Heart left ventricle (tissue), 16 donors: ENCODE data around the gene BDH1. TPM values are rescaled to one million over a fixed set of nuclear protein-coding genes. Genes with fewer than 3 reads are reported as not detected.

Source experiments
- ATAC-seq, 4 donors: fragments of 200-7000 bp; cut with Tn5 transposase; one replicate each; pipeline ENCODE4 v1.9.1; 2020 to 2022; ENCODE audit warnings: moderate library complexity in 4 of 4, mild to moderate bottlenecking in 3 of 4, moderate number of reproducible peaks in 1 of 4
- DNase-seq, 5 donors: peaks; one replicate each; pipeline ENCODE4 v3.0.0-alpha.2; 2020
- H3K27ac ChIP-seq, 12 donors: fragments of 200-600 bp; sonication (generic) in 4 of 12; one replicate each; pipeline versions ENCODE4 v1.5.0 to v1.8.0; 2016 to 2022; ENCODE audit warnings: mild to moderate bottlenecking in 2 of 12
- H3K27me3 ChIP-seq, 9 donors: fragments of 200-600 bp; sonication (generic) in 2 of 9; one replicate each; pipeline versions ENCODE4 v1.5.1 to v1.8.0; 2016 to 2022; ENCODE audit warnings: mild to moderate bottlenecking in 3 of 9
- H3K36me3 ChIP-seq, 9 donors: fragments of 200-600 bp; sonication (generic) in 2 of 9; one replicate each; pipeline versions ENCODE4 v1.5.0 to v1.8.0; 2018 to 2022; ENCODE audit warnings: mild to moderate bottlenecking in 2 of 9
- H3K4me1 ChIP-seq, 12 donors: fragments of 200-600 bp; sonication (generic) in 4 of 12; one replicate each; pipeline versions ENCODE4 v1.5.0 to v1.8.0; 2016 to 2022; ENCODE audit warnings: mild to moderate bottlenecking in 3 of 12
- H3K4me3 ChIP-seq, 12 donors: fragments of 200-600 bp; sonication (generic) in 4 of 12; one replicate each; pipeline versions ENCODE4 v1.5.0 to v1.8.0; 2017 to 2022; ENCODE audit warnings: mild to moderate bottlenecking in 9 of 12, moderate library complexity in 4 of 12
- H3K9me3 ChIP-seq, 12 donors: fragments of 200-600 bp; sonication (generic) in 4 of 12; one replicate each; pipeline versions ENCODE4 v1.5.0 to v1.8.0; 2016 to 2022; ENCODE audit warnings: mild to moderate bottlenecking in 1 of 12
- CTCF ChIP-seq, 12 donors: fragments of 200-600 bp; sonication (generic) in 4 of 12; IDR thresholded peaks; one replicate each; pipeline versions ENCODE4 v1.5.0 to v1.8.0; 2018 to 2022; ENCODE audit warnings: antibody characterized with exemption in 12 of 12, mild to moderate bottlenecking in 5 of 12
- POLR2A ChIP-seq, 2 donors: fragments of 450-650 bp; IDR thresholded peaks; one replicate each; pipeline ENCODE4 v1.6.1; 2017; ENCODE audit warnings: antibody characterized with exemption in 2 of 2, mild to moderate bottlenecking in 2 of 2, moderate library complexity in 2 of 2
- WGBS, 4 donors: extraction: QIAGEN DNeasy Blood & Tissue Kit in 2 of 4; methylation state at CpG; one replicate each; pipeline versions ENCODE4 v1.1.5 to v1.1.7; 2013 to 2018; 5-methylcytosine and 5-hydroxymethylcytosine counted together
- intact Hi-C, 10 donors: fragments of 100-400 bp; cut with DNase I; formaldehyde crosslinking; loops; one replicate each; pipeline versions ENCODE4 v1.11.1 to v1.14.2; 2022
- polyA plus RNA-seq, 2 donors: library from polyadenylated mRNA; stranded (reverse); fragments of 200-250 nt; gene quantifications; one replicate each; pipeline ENCODE4 v1.2.3, GENCODE V29; 2013
- total RNA-seq, 9 donors: library from RNA; depleted of rRNA in 2 of 9; stranded (reverse); fragments of >200 nt in 2 of 9; fragmentation: NEBNext Ultra II Directional in 3 of 9; extraction: Animal tissue kit (Norgen Biotek cat#: 25700) in 3 of 9; gene quantifications; one replicate each; pipeline versions ENCODE4 v1.1.0 to v1.2.4, GENCODE V29; 2016 to 2023
- donor health status: ischemic (EF 13 %, LVEDD 7.1; RV severe dilation, severe dysfunction).
- donor health status: healthy with polysubstance abuse.
- donor health status: DM: no; HTN: yes; CAD: no.
- donor health status: DM: no; HTN: no; CAD: no.
- donor health status: ischemic (EF 25% LVEDD 6.9; RV normal size, moderate dysfunction).
- donor health status: ischemic (EF 25% LVEDD 5.7; RV mildly dilated, moderate dysfunction).
- donor health status: healthy.
- donor health status: DM: yes; HTN: yes; CAD: no.
- donor health status: ischemic (EF 35%, LVEDD 5.7; RV mildly dilated, moderate dysfunction).
- donor health status: nonischemic (EF 11% LVEDD 7.7; RV severe dilation, severe dysfunction).
- donor health status: DM: yes; HTN: yes; CAD: no.
- donor health status: PGD.
- donor health status: ischemic (EF 29% LVEDD 5.4; RV normal size, mild dysfunction).
- donor health status: nonischemic (EF 23%, LVEDD 6.1; RV moderate dilation, normal function).

The BDH1 gene
- total and polyA plus RNA-seq, 11 donors, result 19.5 to 114 (median 72.3) TPM

GRCh38 chr3:197539651-197540051, 16.1 kb downstream of the BDH1 start:
- no peak overlapping the region for H3K27ac ChIP-seq
- DNase-seq, result no peak
- H3K9me3 ChIP-seq, result no peaks in the 10 kb centered on the region
- ATAC-seq, result no peak
- peaks cover 0 to 17% (median 8%) of the 10 kb centered on the region in 12 donors for H3K4me1 ChIP-seq
- 80 to 92% (median 89%) methylated on average over 6 of the region's 6 CpGs for WGBS, 4 donors
- H3K4me3 ChIP-seq, result no peak overlapping the region
- intact Hi-C loops, result no loop called here
- no peaks in the 10 kb centered on the region for H3K27me3 ChIP-seq
- no peak for TF ChIP-seq CTCF (IDR thresholded peaks at IDR 0.05)
- TF ChIP-seq POLR2A (IDR thresholded peaks at IDR 0.05), result no peak
- H3K36me3 ChIP-seq, result peaks cover 0 to 11% (median 0%) of the 10 kb centered on the region in 9 donors

- intact Hi-C loops, result no loop called here
- WGBS, 4 donors, result 74 to 82% (median 77%) methylated on average over 6 of the region's 6 CpGs
Observed at GRCh38 chr3:197533927-197534725, 21.6 kb downstream of the BDH1 start.

GRCh38 chr3:197533396-197533795, 22.4 kb downstream of the BDH1 start:
- intact Hi-C loops, result no loop called here
- no peaks in the 10 kb centered on the region for H3K9me3 ChIP-seq
- H3K27ac ChIP-seq, result no peak overlapping the region
- no peaks in the 10 kb centered on the region for H3K4me1 ChIP-seq
- peaks cover 0 to 30% (median 3%) of the 10 kb centered on the region in 9 donors for H3K36me3 ChIP-seq
- ATAC-seq (no peak), DNase-seq (no peak)
- no peak overlapping the region for H3K4me3 ChIP-seq
- WGBS, 4 donors, result 91 to 94% (median 93%) methylated on average over 10 of the region's 10 CpGs
- H3K27me3 ChIP-seq, result no peaks in the 10 kb centered on the region
- TF ChIP-seq CTCF (IDR thresholded peaks at IDR 0.05) (no peak), POLR2A (IDR thresholded peaks at IDR 0.05) (no peak)

More at GRCh38 chr3:197533927-197534725, 21.6 kb downstream of the BDH1 start:
- Histone ChIP-seq H3K27ac (no peak overlapping the region), H3K4me1 (no peaks in the 10 kb centered on the region), H3K9me3 (no peaks in the 10 kb centered on the region), H3K27me3 (no peaks in the 10 kb centered on the region), H3K36me3 (peaks cover 0 to 30% (median 7%) of the 10 kb centered on the region in 9 donors), H3K4me3 (no peak overlapping the region)
- no peak for TF ChIP-seq CTCF (IDR thresholded peaks at IDR 0.05)
- TF ChIP-seq POLR2A (IDR thresholded peaks at IDR 0.05), result no peak
- DNase-seq (no peak), ATAC-seq (no peak)

GRCh38 chr3:197532388-197532787, 23.4 kb downstream of the BDH1 start:
- Histone ChIP-seq H3K36me3 (peaks cover 0 to 22% (median 4%) of the 10 kb centered on the region in 9 donors), H3K9me3 (no peaks in the 10 kb centered on the region), H3K27me3 (no peaks in the 10 kb centered on the region), H3K4me1 (no peaks in the 10 kb centered on the region), H3K4me3 (no peak overlapping the region), H3K27ac (no peak overlapping the region)
- no peak for ATAC-seq
- DNase-seq, result no peak
- intact Hi-C loops, result no loop called here
- TF ChIP-seq POLR2A (IDR thresholded peaks at IDR 0.05) (no peak), CTCF (IDR thresholded peaks at IDR 0.05) (no peak)
- WGBS, 4 donors, result 84 to 90% (median 87%) methylated on average over 3 of the region's 3 CpGs
